K562 (cell line): ENCODE data around the gene GSKIP. TPM values are rescaled to one million over a fixed set of nuclear protein-coding genes. Genes with fewer than 3 reads are reported as not detected.
A peak's percentile ranks its signal among the peaks of the same experiment; 100 is the strongest.

Experiments used
- AFF4 ChIP-seq: sonication (generic); formaldehyde crosslinking; IDR thresholded peaks from 2 replicates; pipeline ENCODE4 v1.8.0; 2023; ENCODE audit warnings: mild to moderate bottlenecking, missing genetic modification reagents
- CREB5 ChIP-seq: fragments of 250-450 bp; sonication (Bioruptor Pico); IDR thresholded peaks from 2 replicates; pipeline ENCODE4 v1.5.0; 2020; ENCODE audit warnings: mild to moderate bottlenecking
- DPF2 ChIP-seq: fragments of 450-650 bp; IDR thresholded peaks from 2 replicates; pipeline ENCODE4 v1.6.1; 2016
- ELF1 ChIP-seq: fragments of 200-800 bp; sonication (Bioruptor generic); IDR thresholded peaks from 2 replicates; pipeline ENCODE4 v1.6.1; 2016; ENCODE audit warnings: missing genetic modification characterization, missing compliant biosample characterization
- GATA2 ChIP-seq: sonication (generic); formaldehyde crosslinking; IDR thresholded peaks from 2 replicates; pipeline ENCODE4 v1.4.0; 2020; ENCODE audit warnings: mild to moderate bottlenecking, missing genetic modification reagents
- MAFK ChIP-seq: IDR thresholded peaks from 2 replicates; pipeline ENCODE4 v1.6.1; 2011; ENCODE audit warnings: low read length, improper control_type of control experiment
- MTA1 ChIP-seq: fragments of 450-650 bp; IDR thresholded peaks from 2 replicates; pipeline ENCODE4 v1.6.1; 2017; ENCODE audit warnings: borderline replicate concordance
- NFE2 ChIP-seq: IDR thresholded peaks from 2 replicates; pipeline ENCODE4 v1.6.1; 2014; ENCODE audit warnings: antibody characterized with exemption, low read depth
- TBP ChIP-seq: optimal IDR thresholded peaks from 2 replicates; pipeline ENCODE3; 2011; ENCODE audit warnings: low read depth, low read length, improper control_type of control experiment
- TFE3 ChIP-seq: fragments of 450-650 bp; formaldehyde crosslinking; IDR thresholded peaks from 2 replicates; pipeline ENCODE4 v1.4.0; 2020; ENCODE audit warnings: mild to moderate bottlenecking, mixed read lengths
- ZNF316 ChIP-seq: fragments of 450-650 bp; IDR thresholded peaks from 2 replicates; pipeline ENCODE4 v1.6.1; 2016
- ZNF583 ChIP-seq: fragments of 250-450 bp; sonication (Bioruptor Pico); IDR thresholded peaks from 2 replicates; pipeline ENCODE4 v1.4.0; 2020
- ZNF609 ChIP-seq: sonication (generic); formaldehyde crosslinking; IDR thresholded peaks from 2 replicates; pipeline ENCODE4 v1.8.1; 2023; ENCODE audit warnings: missing genetic modification reagents, mild to moderate bottlenecking, borderline replicate concordance
- ZNF695 ChIP-seq: fragments of 450-650 bp; formaldehyde crosslinking; IDR thresholded peaks from 2 replicates; pipeline ENCODE4 v1.4.0; 2020; ENCODE audit warnings: mild to moderate bottlenecking, moderate library complexity
- polyA plus RNA-seq, 8 experiments: library from polyadenylated mRNA; depleted of rRNA in 4 of 8; stranded (reverse) in 5 of 8; unstranded in 3 of 8; fragments of >200 nt; fragmentation: Nextera tagmentation in 2 of 8; fragmentation: Illumina TruSeq in 1 of 8; extraction: Ambion mirVana in 2 of 8; extraction: Trizol in 1 of 8; gene quantifications; 2 replicates each; pipeline versions ENCODE4 v1.2.1 to v1.2.3, GENCODE V29; 2011 to 2014; ENCODE audit warnings: inconsistent platforms in 1 of 8, missing spikeins in 1 of 8
- total RNA-seq, 7 experiments: library from RNA; depleted of rRNA in 6 of 7; stranded (reverse); fragments of >200 nt in 6 of 7; fragmentation: Illumina TruSeq in 2 of 7; extraction: Trizol in 2 of 7; gene quantifications; 2 replicates each; pipeline versions ENCODE4 v1.2.1 to v1.2.3, GENCODE V29; 2011 to 2021; ENCODE audit warnings: low replicate concordance in 1 of 7

GSKIP gene
- total and polyA plus RNA-seq, 9 of the 15 experiments (the other 6 are each of a cell fraction or from before 2014, with no cell fraction given): 12.9 to 58.9 (median 22.2) TPM

- 0 out of 2 replicates have a peak, but pooled peaks have one; percentile 16 for TF ChIP-seq TFE3 (CRISPR knock-in tag)
- TF ChIP-seq GATA2 (CRISPR knock-in tag): peak; percentile 30; the same call in 1 of the 2 replicates
- no peak for TF ChIP-seq TBP
- TF ChIP-seq CREB5 (CRISPR knock-in tag): no peak
- no peak for TF ChIP-seq AFF4 (CRISPR knock-in tag)
- peak; percentile 44; the same call in 1 of the 2 replicates for TF ChIP-seq MAFK
- no peak for TF ChIP-seq ZNF609 (CRISPR knock-in tag)
- TF ChIP-seq NFE2: peak; percentile 85
- TF ChIP-seq ZNF583 (CRISPR knock-in tag): no peak
- peak; percentile 57; the same call in 1 of the 2 replicates for TF ChIP-seq ZNF316
- no peak for TF ChIP-seq ZNF695 (CRISPR knock-in tag)
- TF ChIP-seq DPF2: peak; percentile 60; the same call in 1 of the 2 replicates
- TF ChIP-seq MTA1: no peak
- TF ChIP-seq ELF1 (tag): no peak
Measured at GRCh38 chr14:96405677-96406076, 42.4 kb downstream of the GSKIP start (continued).
